ENCODE results near the gene PPP1CC.
A peak's percentile ranks its signal among the peaks of the same experiment; 100 is the strongest.

PPP1CC gene

GRCh38 chr12:110742718-110743570, at the start of gene PPP1CC:
TSS of gene PPP1CC (minus strand) at chr12:110742891. CDS start at chr12:110742707, 184 bp downstream.
- Histone ChIP-seq H3K27me3 (replicated peaks) (no peaks in the 10 kb centered on the region), H3K36me3 (replicated peaks) (no peaks in the 10 kb centered on the region), H3K4me3 (ENCODE audit: low read depth, low read length) (peak within 1 kb of the TSS; percentile 89), H3K27ac (peak within 1 kb of the TSS; percentile 86)
- DNase-seq: peak; percentile 86
- TF ChIP-seq CTCF (IDR thresholded peaks at IDR 0.05; ENCODE audit: low read depth, low read length, missing control alignments): no peak
- in situ Hi-C loops (cut with HindIII; ENCODE audit: low pct_ligation_motif_present, low sequenced_read_pairs): no loop called here

DNA sequence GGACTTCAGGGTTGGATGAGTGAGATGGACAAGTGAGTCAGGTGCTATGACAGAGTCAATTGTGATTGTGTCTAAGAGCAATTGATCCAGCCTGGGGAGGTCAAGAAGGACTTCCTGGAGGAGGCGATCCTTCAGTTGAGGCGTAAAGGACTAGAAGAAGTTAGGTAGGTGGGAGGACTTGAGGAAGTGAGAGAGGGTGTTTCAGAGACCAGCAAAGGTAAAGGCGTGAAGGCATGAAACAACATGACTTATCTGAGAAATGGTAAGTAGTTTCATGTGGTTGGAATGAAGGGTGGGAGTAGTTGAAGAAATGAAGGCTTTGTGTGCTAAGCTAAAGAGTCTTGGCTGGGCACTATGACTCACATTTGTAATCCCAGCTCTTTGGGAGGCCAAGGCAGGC, 48.9 kb upstream of the PPP1CC start:
- TF ChIP-seq CTCF (IDR thresholded peaks at IDR 0.05; ENCODE audit: low read depth, low read length, missing control alignments): no peak
- Histone ChIP-seq H3K27me3 (replicated peaks) (no peaks in the 10 kb centered on the region), H3K36me3 (replicated peaks) (no peaks in the 10 kb centered on the region), H3K4me3 (ENCODE audit: low read depth, low read length) (no peak overlapping the region), H3K27ac (no peak overlapping the region)
- DNase-seq: no peak
- in situ Hi-C loops (cut with HindIII; ENCODE audit: low pct_ligation_motif_present, low sequenced_read_pairs): no loop called here

GRCh38 chr12:110790301-110790700, 47.6 kb upstream of the PPP1CC start:
- in situ Hi-C loops (cut with HindIII; ENCODE audit: low pct_ligation_motif_present, low sequenced_read_pairs): no loop called here
- Histone ChIP-seq H3K27ac (no peak overlapping the region), H3K27me3 (replicated peaks) (no peaks in the 10 kb centered on the region), H3K36me3 (replicated peaks) (no peaks in the 10 kb centered on the region), H3K4me3 (ENCODE audit: low read depth, low read length) (no peak overlapping the region)
- DNase-seq: no peak
- TF ChIP-seq CTCF (IDR thresholded peaks at IDR 0.05; ENCODE audit: low read depth, low read length, missing control alignments): no peak

DNA sequence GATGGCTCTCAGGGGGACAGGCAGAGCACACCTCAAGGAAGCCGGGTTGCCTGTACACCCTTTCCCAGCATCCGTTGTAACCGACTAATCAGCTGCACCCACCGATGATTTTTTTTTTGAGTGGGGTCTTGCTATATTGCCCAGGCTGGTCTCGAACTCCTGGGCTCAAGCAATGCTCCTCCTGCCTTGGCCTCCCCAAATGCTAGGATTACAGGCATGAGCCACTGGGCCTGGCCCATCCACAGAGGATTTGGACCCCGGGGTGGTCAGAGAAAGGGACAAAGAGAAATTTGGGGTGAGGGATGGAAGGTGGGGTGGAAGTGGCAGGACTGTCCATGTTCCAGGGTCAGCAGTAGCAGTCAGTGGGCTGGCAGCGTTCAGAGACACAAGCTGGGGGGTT, 43.3 kb upstream of the PPP1CC start:
- no peak for TF ChIP-seq CTCF (IDR thresholded peaks at IDR 0.05; ENCODE audit: low read depth, low read length, missing control alignments)
- no peak overlapping the region for H3K4me3 ChIP-seq (ENCODE audit: low read depth, low read length)
- in situ Hi-C loops (cut with HindIII; ENCODE audit: low pct_ligation_motif_present, low sequenced_read_pairs): no loop called here
- no peak overlapping the region for H3K27ac ChIP-seq
- no peak for DNase-seq
- no peaks in the 10 kb centered on the region for H3K27me3 ChIP-seq (replicated peaks)
- H3K36me3 ChIP-seq (replicated peaks): no peaks in the 10 kb centered on the region

DNA sequence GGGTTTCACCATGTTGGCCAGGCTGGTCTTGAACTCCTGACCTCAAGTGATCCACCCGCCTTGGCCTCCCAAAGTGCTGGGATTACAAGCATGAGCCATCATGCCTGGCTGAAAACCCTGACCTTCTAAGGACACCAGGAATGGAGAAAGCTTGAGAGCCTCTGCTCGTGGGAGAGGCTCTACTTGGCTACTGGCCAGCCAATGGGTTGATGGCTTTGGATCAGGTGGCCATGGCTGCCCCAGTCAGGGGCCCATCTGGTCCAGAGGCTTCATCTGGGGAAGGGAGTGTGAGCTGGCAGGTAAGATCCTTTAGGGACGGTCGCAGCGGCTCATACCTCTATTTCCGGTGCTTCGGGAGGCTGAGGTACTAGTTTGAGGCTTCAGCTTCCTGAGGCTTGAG, 42.5 kb upstream of the PPP1CC start:
- no peak for TF ChIP-seq CTCF (IDR thresholded peaks at IDR 0.05; ENCODE audit: low read depth, low read length, missing control alignments)
- in situ Hi-C loops (cut with HindIII; ENCODE audit: low pct_ligation_motif_present, low sequenced_read_pairs): no loop called here
- H3K4me3 ChIP-seq (ENCODE audit: low read depth, low read length): no peak overlapping the region

DNA sequence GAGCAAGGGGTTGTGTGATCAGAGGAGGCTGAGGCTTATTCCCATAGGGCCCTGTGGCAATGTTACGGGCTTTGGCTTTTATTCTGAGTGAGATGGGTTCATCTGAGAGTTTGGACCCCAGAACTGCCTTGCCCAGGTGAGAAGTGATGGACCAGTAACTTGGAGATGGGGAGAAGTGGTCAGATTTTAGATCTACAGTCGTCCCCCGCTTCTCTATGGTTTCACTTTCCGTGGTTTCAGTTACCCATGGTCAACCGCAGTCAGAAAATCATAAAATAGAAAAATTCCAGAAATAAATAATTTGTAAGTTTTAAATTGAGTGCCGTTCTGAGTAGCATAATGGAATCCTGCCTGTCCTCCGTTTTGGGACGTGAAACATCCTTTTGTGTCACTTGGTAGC, 40.2 kb upstream of the PPP1CC start:
- in situ Hi-C loops (cut with HindIII; ENCODE audit: low pct_ligation_motif_present, low sequenced_read_pairs): no loop called here
- Histone ChIP-seq H3K4me3 (ENCODE audit: low read depth, low read length) (no peak overlapping the region), H3K27me3 (replicated peaks) (no peaks in the 10 kb centered on the region), H3K27ac (no peak overlapping the region), H3K36me3 (replicated peaks) (no peaks in the 10 kb centered on the region)
- no peak for DNase-seq
- TF ChIP-seq CTCF (IDR thresholded peaks at IDR 0.05; ENCODE audit: low read depth, low read length, missing control alignments): no peak

More for the DNA sequence above, 42.5 kb upstream of the PPP1CC start:
- no peak for DNase-seq
- no peak overlapping the region for H3K27ac ChIP-seq
- no peaks in the 10 kb centered on the region for H3K27me3 ChIP-seq (replicated peaks)
- H3K36me3 ChIP-seq (replicated peaks): no peaks in the 10 kb centered on the region
